IMR-90 (cell line): Measurements from ENCODE around the gene FEM1A. TPM values are rescaled to one million over a fixed set of nuclear protein-coding genes. Genes with fewer than 3 reads are reported as not detected.

Source experiments
- ATAC-seq: fragments of 200-7000 bp; cut with Tn5 transposase; 2 replicates; pipeline ENCODE4 v1.9.1; 2020; ENCODE audit warnings: low read depth, mild to moderate bottlenecking, moderate library complexity
- BruUV-seq: library from RNA; stranded (reverse); fragments of 400-500 nt; replicated peaks from 2 replicates; lab custom pipeline; 2021; lab: Mats Ljungman, UMichigan
- CTCF ChIA-PET: fragments of 300-600 bp; formaldehyde crosslinking; extraction: SDS; loops from one replicate; lab custom pipeline; 2021; ENCODE audit warnings: antibody characterized with exemption; lab: Yijun Ruan, JAX
- POLR2A ChIA-PET: fragments of 300-600 bp; sonication (Branson Sonifier 250); formaldehyde crosslinking; loops from one replicate; lab custom pipeline; 2022; ENCODE audit warnings: antibody characterized with exemption; ENCODE audit not compliant: unreplicated experiment; lab: Charles Lee
- DNase-seq: peaks from one replicate; pipeline ENCODE4 v3.0.0; 2013
- H2AFZ ChIP-seq: replicated peaks from 2 replicates; pipeline ENCODE3; 2013; ENCODE audit warnings: low read length, mild to moderate bottlenecking; ENCODE audit not compliant: poor library complexity
- H2AK5ac ChIP-seq: 2 replicates; pipeline ENCODE4 v1.6.1; 2013; ENCODE audit warnings: low read depth, low read length, inconsistent platforms
- H2AK9ac ChIP-seq: replicated peaks from 2 replicates; pipeline ENCODE3; 2013; ENCODE audit warnings: mild to moderate bottlenecking, low read depth, low read length, moderate library complexity; ENCODE audit not compliant: poor library complexity
- H2BK120ac ChIP-seq: 2 replicates; pipeline ENCODE4 v1.6.1; 2013; ENCODE audit warnings: low read depth, low read length, inconsistent platforms
- H2BK15ac ChIP-seq: 3 replicates; pipeline ENCODE4 v1.6.1; 2013; ENCODE audit warnings: low read depth, low read length, inconsistent platforms
- H2BK20ac ChIP-seq: 2 replicates; pipeline ENCODE4 v1.6.1; 2013; ENCODE audit warnings: low read depth, mild to moderate bottlenecking, inconsistent platforms, low read length, moderate library complexity
- H2BK5ac ChIP-seq: 2 replicates; pipeline ENCODE4 v1.6.1; 2013; ENCODE audit warnings: mild to moderate bottlenecking, low read depth, low read length, inconsistent platforms; ENCODE audit not compliant: poor library complexity, severe bottlenecking
- H3K14ac ChIP-seq: replicated peaks from 2 replicates; pipeline ENCODE4 v1.6.1; 2013; ENCODE audit warnings: low read depth, low read length, inconsistent platforms
- H3K18ac ChIP-seq: 2 replicates; pipeline ENCODE4 v1.6.1; 2013; ENCODE audit warnings: low read depth, low read length, control low read depth
- H3K23ac ChIP-seq: 2 replicates; pipeline ENCODE4 v1.6.1; 2013; ENCODE audit warnings: low read depth, low read length, inconsistent platforms
- H3K27ac ChIP-seq: 2 replicates; pipeline ENCODE4 v1.5.1; 2013; ENCODE audit warnings: mild to moderate bottlenecking, control low read depth, low read length; ENCODE audit not compliant: insufficient read depth
- H3K27me3 ChIP-seq: 2 replicates; pipeline ENCODE4 v1.6.1; 2013; ENCODE audit warnings: low read length; ENCODE audit not compliant: control insufficient read depth, insufficient read depth
- H3K36me3 ChIP-seq: 2 replicates; pipeline ENCODE4 v1.6.1; 2013; ENCODE audit warnings: low read length, mixed read lengths; ENCODE audit not compliant: control insufficient read depth, insufficient read depth
- H3K4ac ChIP-seq: 2 replicates; pipeline ENCODE4 v1.6.1; 2013; ENCODE audit warnings: low read depth, low read length, inconsistent platforms
- H3K4me1 ChIP-seq: 2 replicates; pipeline ENCODE4 v1.6.1; 2013; ENCODE audit warnings: low read length, mixed read lengths; ENCODE audit not compliant: control insufficient read depth, insufficient read depth
- H3K4me2 ChIP-seq: 2 replicates; pipeline ENCODE4 v1.6.1; 2013; ENCODE audit warnings: low read depth, mild to moderate bottlenecking, control low read depth, low read length, moderate library complexity
- H3K4me3 ChIP-seq: 2 replicates; pipeline ENCODE4 v1.5.1; 2013; ENCODE audit warnings: low read depth, mild to moderate bottlenecking, control low read depth, low read length, moderate library complexity; ENCODE audit not compliant: insufficient read depth
- H3K56ac ChIP-seq: 2 replicates; pipeline ENCODE4 v1.6.1; 2013; ENCODE audit warnings: low read length, inconsistent platforms; ENCODE audit not compliant: insufficient read depth; ENCODE audit errors: extremely low read depth
- H3K79me1 ChIP-seq, 2 experiments: 2 replicates each; pipeline ENCODE4 v1.6.1; 2013; ENCODE audit warnings: low read length in 2 of 2, inconsistent platforms in 1 of 2, low read depth in 1 of 2
- H3K9ac ChIP-seq: 2 replicates; pipeline ENCODE4 v1.6.1; 2013; ENCODE audit warnings: low read depth, low read length, control low read depth
- H3K9me1 ChIP-seq: 2 replicates; pipeline ENCODE4 v1.6.1; 2013; ENCODE audit warnings: low read length, inconsistent platforms; ENCODE audit not compliant: insufficient read depth
- H3K9me3 ChIP-seq: 2 replicates; pipeline ENCODE4 v1.6.1; 2013; ENCODE audit warnings: low read length; ENCODE audit not compliant: control insufficient read depth, insufficient read depth
- H4K20me1 ChIP-seq: 2 replicates; pipeline ENCODE4 v1.6.1; 2013; ENCODE audit warnings: low read length, inconsistent platforms; ENCODE audit not compliant: insufficient read depth
- H4K5ac ChIP-seq: 2 replicates; pipeline ENCODE4 v1.6.1; 2013; ENCODE audit warnings: mild to moderate bottlenecking, low read depth, low read length, control low read depth
- H4K8ac ChIP-seq, 2 experiments: 2 replicates each; pipeline ENCODE4 v1.6.1; 2013; ENCODE audit warnings: low read depth in 2 of 2, low read length in 2 of 2, control low read depth in 1 of 2, inconsistent platforms in 1 of 2
- H4K91ac ChIP-seq: 2 replicates; pipeline ENCODE4 v1.6.1; 2013; ENCODE audit warnings: low read depth, low read length, inconsistent platforms; ENCODE audit not compliant: insufficient read depth
- BHLHE40 ChIP-seq: fragments of 150-350 bp; IDR thresholded peaks from 2 replicates; pipeline ENCODE4 v1.6.1; 2016; ENCODE audit warnings: mild to moderate bottlenecking, low read depth, low read length
- CHD1 ChIP-seq: IDR thresholded peaks from 2 replicates; pipeline ENCODE4 v1.6.1; 2012; ENCODE audit warnings: low read depth, low read length, improper control_type of control experiment
- FOS ChIP-seq: fragments of 150-350 bp; IDR thresholded peaks from 2 replicates; pipeline ENCODE4 v1.6.1; 2016; ENCODE audit warnings: low read depth, low read length
- RCOR1 ChIP-seq: IDR thresholded peaks from 2 replicates; pipeline ENCODE4 v1.6.1; 2012; ENCODE audit warnings: mild to moderate bottlenecking, low read length, improper control_type of control experiment; ENCODE audit not compliant: insufficient replicate concordance
- SMC3 ChIP-seq: fragments of 150-350 bp; IDR thresholded peaks from 2 replicates; pipeline ENCODE4 v1.6.1; 2016; ENCODE audit warnings: low read depth, mild to moderate bottlenecking, antibody characterized with exemption, low read length, moderate library complexity
- WGBS, 2 experiments: methylation state at CpG; one replicate each; pipeline versions ENCODE4 v1.1.5 to v1.1.7; 2013; ENCODE audit warnings: missing lambda C conversion rate in 2 of 2; ENCODE audit not compliant: insufficient read length in 1 of 2; ENCODE audit errors: extremely low coverage in 2 of 2; 5-methylcytosine and 5-hydroxymethylcytosine counted together
- dilution Hi-C: fragments of 300-500 bp; cut with HindIII; formaldehyde crosslinking; loops from one replicate; pipeline ENCODE4 v1.14.3; 2018; ENCODE audit warnings: low sequenced_read_pairs; ENCODE audit not compliant: unreplicated experiment
- in situ Hi-C: fragments of 300-500 bp; cut with MboI; formaldehyde crosslinking; loops from 3 replicates; pipeline ENCODE4 v1.14.3; 2019; ENCODE audit warnings: low sequenced_read_pairs, inconsistent platforms, mixed read lengths
- intact Hi-C: fragments of 100-400 bp; cut with micrococcal nuclease; formaldehyde crosslinking; loops from 2 replicates; pipeline ENCODE4 v1.10.0; 2022
- polyA plus RNA-seq, 3 experiments: library from polyadenylated mRNA; depleted of rRNA; stranded (reverse); fragments of >200 nt; gene quantifications; 2 replicates each; pipeline ENCODE4 v1.2.3, GENCODE V29; 2012; ENCODE audit warnings: low replicate concordance in 1 of 3
- total RNA-seq: library from RNA; depleted of rRNA; stranded (reverse); fragments of >200 nt; gene quantifications from 2 replicates; pipeline ENCODE4 v1.2.3, GENCODE V29; 2012

FEM1A gene
- total and polyA plus RNA-seq, 2 of the 4 experiments (the other 2 are of a cell fraction), result 5.3 to 8.8 TPM

GRCh38 chr19:4749870-4750590 lies 41.5 kb upstream of the FEM1A start:
- ChIA-PET CTCF (no interaction called here), POLR2A (no interaction called here)
- Histone ChIP-seq H2BK20ac (no peak overlapping the region), H3K9me1 (no peaks in the 10 kb centered on the region), H3K4me3 (no peak overlapping the region), H3K9me3 (no peaks in the 10 kb centered on the region), H3K27me3 (peaks cover 15% of the 10 kb centered on the region), H2BK15ac (no peak overlapping the region), H4K91ac (no peak overlapping the region), H3K23ac (no peak overlapping the region), H3K14ac (no peak overlapping the region), H3K27ac (no peak overlapping the region), H3K9ac (no peak overlapping the region), H3K4me1 (no peaks in the 10 kb centered on the region), H3K36me3 (no peaks in the 10 kb centered on the region), H2AFZ (no peak overlapping the region), H3K4me2 (no peak overlapping the region), H4K20me1 (no peaks in the 10 kb centered on the region), H3K4ac (no peak overlapping the region), H2BK120ac (no peak overlapping the region), H3K18ac (no peak overlapping the region), H4K8ac (no peak overlapping the region), H2AK9ac (no peak overlapping the region), H2AK5ac (no peak overlapping the region), H3K79me1 (no peaks in the 10 kb centered on the region), H2BK5ac (no peak overlapping the region), H3K56ac (no peak overlapping the region), H4K5ac (no peak overlapping the region)
- in situ Hi-C loops, result no loop called here
- 100% methylated on average over 2 of the region's 18 CpGs; no CpG with 5 or more reads in 1 of the 2 experiments for WGBS, 2 experiments
- dilution Hi-C loops, result no loop called here
- ATAC-seq, result no peak
- BruUV-seq, result no TSS peak
- intact Hi-C loops, result no loop called here
- no peak for DNase-seq
- TF ChIP-seq SMC3 (no peak), RCOR1 (no peak), BHLHE40 (no peak), CHD1 (no peak), FOS (no peak)
